GM18873 (cell line): ENCODE data around the gene CCDC126.

Experiments
- ATAC-seq: cut with Tn5 transposase; IDR thresholded peaks from one replicate; pipeline ENCODE4 v1.9.1; 2021; ENCODE audit warnings: mild to moderate bottlenecking, moderate library complexity, moderate number of reproducible peaks; ENCODE audit not compliant: unreplicated experiment, low FRiP score

Gene CCDC126

GRCh38 chr7:23693224-23693623, 96.0 kb downstream of the CCDC126 start:
- ATAC-seq, result no peak
